ENCODE measurements around the gene TACC3.

The TACC3 gene

GRCh38 chr4:1740021-1740545 is 18.8 kb downstream of the TACC3 start:
- Histone ChIP-seq H3K27me3 (no peaks in the 10 kb centered on the region), H3K4me1 (no peaks in the 10 kb centered on the region), H3K9me3 (no peaks in the 10 kb centered on the region; the same call in 1 of the 2 replicates), H3K36me3 (peaks cover 79% of the 10 kb centered on the region), H3K4me3 (ENCODE audit: low read depth, low read length) (no peak overlapping the region)
- no peak for TF ChIP-seq CTCF (IDR thresholded peaks at IDR 0.05; ENCODE audit: low read depth, low read length)
- DNase-seq = no peak

GRCh38 chr4:1741208-1741607 is 19.9 kb downstream of the TACC3 start:
- TF ChIP-seq CTCF (IDR thresholded peaks at IDR 0.05; ENCODE audit: low read depth, low read length) = no peak
- Histone ChIP-seq H3K36me3 (peaks cover 70% of the 10 kb centered on the region), H3K4me1 (no peaks in the 10 kb centered on the region), H3K4me3 (ENCODE audit: low read depth, low read length) (no peak overlapping the region), H3K9me3 (no peaks in the 10 kb centered on the region; the same call in 1 of the 2 replicates), H3K27me3 (no peaks in the 10 kb centered on the region)
- no peak for DNase-seq

GRCh38 chr4:1743551-1743950 is 22.2 kb downstream of the TACC3 start:
- no peak overlapping the region for H3K4me3 ChIP-seq (ENCODE audit: low read depth, low read length)
- TF ChIP-seq CTCF (IDR thresholded peaks at IDR 0.05; ENCODE audit: low read depth, low read length) = no peak
- no peaks in the 10 kb centered on the region for H3K4me1 ChIP-seq
- no peaks in the 10 kb centered on the region for H3K27me3 ChIP-seq
- no peak for DNase-seq
- no peaks in the 10 kb centered on the region for H3K9me3 ChIP-seq
- peaks cover 48% of the 10 kb centered on the region for H3K36me3 ChIP-seq

- no peak for DNase-seq
- no peaks in the 10 kb centered on the region for H3K4me1 ChIP-seq
- H3K36me3 ChIP-seq = peaks cover 43% of the 10 kb centered on the region
- H3K4me3 ChIP-seq (ENCODE audit: low read depth, low read length) = no peak overlapping the region
- no peaks in the 10 kb centered on the region for H3K9me3 ChIP-seq
- no peaks in the 10 kb centered on the region for H3K27me3 ChIP-seq
- no peak for TF ChIP-seq CTCF (IDR thresholded peaks at IDR 0.05; ENCODE audit: low read depth, low read length)
Observed at GRCh38 chr4:1743975-1744374, 22.7 kb downstream of the TACC3 start.

GRCh38 chr4:1744552-1744951 is 23.2 kb downstream of the TACC3 start:
- TF ChIP-seq CTCF (IDR thresholded peaks at IDR 0.05; ENCODE audit: low read depth, low read length) = no peak
- Histone ChIP-seq H3K4me1 (no peaks in the 10 kb centered on the region), H3K36me3 (peaks cover 38% of the 10 kb centered on the region), H3K9me3 (no peaks in the 10 kb centered on the region), H3K27me3 (no peaks in the 10 kb centered on the region), H3K4me3 (ENCODE audit: low read depth, low read length) (no peak overlapping the region)
- no peak for DNase-seq

GRCh38 chr4:1745165-1745564 is 23.8 kb downstream of the TACC3 start:
- peaks cover 34% of the 10 kb centered on the region for H3K36me3 ChIP-seq
- DNase-seq = no peak
- H3K9me3 ChIP-seq = no peaks in the 10 kb centered on the region
- no peaks in the 10 kb centered on the region for H3K27me3 ChIP-seq
- TF ChIP-seq CTCF (IDR thresholded peaks at IDR 0.05; ENCODE audit: low read depth, low read length) = no peak
- no peak overlapping the region for H3K4me3 ChIP-seq (ENCODE audit: low read depth, low read length)
- H3K4me1 ChIP-seq = no peaks in the 10 kb centered on the region

All from BE2C (cell line).